ENCODE data around the gene ZSCAN25.
"Not testable (repeated sequence)": the region's sequence is repeated elsewhere in the genome, so short reads cannot be mapped to it uniquely, and the experiment has no call there.

The ZSCAN25 gene

DNA sequence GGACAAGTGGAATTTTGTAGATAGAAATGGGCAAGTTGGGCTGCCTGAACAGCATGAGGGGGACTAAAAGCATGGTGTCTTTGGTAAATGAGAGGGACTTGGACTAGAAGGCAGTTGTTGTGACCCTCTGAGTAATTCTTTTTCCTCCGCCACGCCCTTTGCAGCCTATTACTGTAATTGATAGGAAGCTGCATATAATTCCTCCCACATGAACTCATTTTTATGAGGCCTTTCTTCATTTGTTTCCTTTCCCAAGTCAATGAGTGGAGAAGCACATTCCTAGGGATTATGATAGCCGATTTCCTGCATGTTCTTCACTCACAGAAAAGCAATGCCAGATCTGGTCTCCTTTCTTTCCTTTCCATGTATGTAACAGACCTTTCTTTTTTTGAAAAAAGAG is 27.7 kb downstream of the ZSCAN25 start:
- no peak for DNase-seq (ENCODE audit: low read depth in 2 of 2, low spot score in 1 of 2)

DNA sequence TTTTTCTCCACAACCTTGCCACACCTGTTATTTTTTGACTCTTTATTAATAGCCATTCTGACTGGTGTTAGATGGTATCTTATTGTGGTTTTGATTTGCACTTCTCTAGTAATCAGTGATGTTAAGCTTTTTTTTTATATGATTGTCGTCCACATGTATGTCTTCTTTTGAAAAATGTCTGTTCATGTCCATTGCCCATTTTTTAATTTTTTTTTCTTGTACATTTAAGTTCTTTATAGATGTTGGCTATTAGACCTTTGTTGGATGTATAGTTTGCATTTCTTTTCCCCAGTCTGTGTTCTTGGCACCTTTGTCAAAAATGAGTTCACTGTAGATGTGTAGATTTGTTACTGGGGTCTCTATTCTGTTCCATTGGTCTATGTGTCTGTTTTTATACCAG is 28.8 kb downstream of the ZSCAN25 start:
- no peak for DNase-seq (ENCODE audit: low read depth in 2 of 2, low spot score in 1 of 2)

DNA sequence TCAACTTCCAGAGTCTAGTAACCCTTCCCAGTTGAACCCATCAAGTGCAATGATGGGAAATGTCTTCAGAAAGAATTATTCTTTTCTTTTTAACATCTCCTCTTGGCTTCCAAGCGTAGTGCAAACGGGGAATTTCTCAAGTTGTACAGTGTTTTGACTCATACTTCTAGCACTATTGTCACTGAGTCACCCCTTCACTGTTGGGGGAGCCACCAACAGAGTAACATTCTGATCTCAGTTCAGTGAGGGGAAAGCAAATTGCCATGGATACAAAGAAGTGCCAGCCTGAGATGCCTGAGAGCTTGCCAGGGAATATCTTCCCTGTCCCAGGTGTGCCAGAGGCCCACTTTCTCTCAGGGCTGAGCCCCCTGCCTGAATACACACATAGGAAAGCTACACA is 32.1 kb downstream of the ZSCAN25 start:
- DNase-seq (ENCODE audit: low read depth in 2 of 2, low spot score in 1 of 2): no peak

DNA sequence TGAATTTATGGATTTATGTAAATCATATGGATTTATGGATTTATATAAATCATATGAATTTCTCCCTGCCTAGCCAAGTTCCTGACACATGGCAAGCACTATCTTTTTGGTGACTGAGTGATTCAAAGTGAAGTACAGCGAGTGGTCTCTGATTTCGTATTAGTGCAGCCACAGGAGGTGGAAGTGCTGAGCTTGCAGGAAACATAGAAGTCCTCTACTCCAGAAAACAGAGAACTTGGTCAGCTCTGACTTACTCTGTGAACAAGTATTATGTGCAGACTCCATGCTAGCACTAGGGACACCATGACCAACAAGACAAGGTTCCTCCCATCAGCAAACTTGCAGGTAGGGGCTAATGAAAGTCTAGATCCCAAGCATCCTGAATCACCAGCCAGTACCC is 34.5 kb downstream of the ZSCAN25 start:
- no peak for DNase-seq (ENCODE audit: low read depth in 2 of 2, low spot score in 1 of 2)

DNA sequence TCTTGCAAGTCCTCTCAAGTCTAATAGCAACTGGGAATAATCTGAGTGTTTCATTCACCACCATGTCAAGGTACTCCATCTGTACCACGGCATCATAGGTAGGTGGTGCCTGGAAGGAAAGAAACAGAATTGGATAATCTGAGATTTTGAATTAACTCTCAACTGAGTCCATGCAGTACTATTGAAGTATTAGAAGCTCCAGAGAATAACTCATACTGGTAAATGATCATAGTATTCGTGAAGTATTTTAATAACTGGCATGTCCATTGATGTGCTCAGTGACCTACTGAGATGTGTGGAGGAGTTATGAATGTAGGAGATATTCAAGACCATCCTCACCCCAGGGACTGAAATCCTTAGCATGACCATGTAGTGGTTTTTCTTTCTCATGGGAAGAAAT is 35.9 kb downstream of the ZSCAN25 start:
- no peak for DNase-seq (ENCODE audit: low read depth in 2 of 2, low spot score in 1 of 2)

DNA sequence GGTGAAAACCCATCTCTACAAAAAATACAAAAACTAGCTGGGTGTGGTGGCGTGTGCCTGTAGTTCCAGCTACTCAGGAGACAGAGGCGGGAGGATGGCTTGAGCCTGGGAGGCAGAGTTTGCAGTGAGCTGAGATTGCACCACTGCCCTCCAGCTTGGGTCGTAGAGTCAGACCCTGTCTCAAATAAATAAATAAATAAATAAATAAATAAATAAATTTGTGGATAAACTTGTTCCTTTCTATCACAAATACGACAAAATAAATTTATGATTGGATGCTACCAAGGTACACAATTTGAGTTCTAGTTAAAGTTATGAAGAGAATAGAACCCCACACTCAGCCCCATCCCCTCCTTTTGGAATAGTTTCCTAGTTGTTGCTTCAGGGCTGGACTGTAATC is 36.5 kb downstream of the ZSCAN25 start:
- DNase-seq (ENCODE audit: low read depth in 2 of 2, low spot score in 1 of 2): not testable (repeated sequence)

DNA sequence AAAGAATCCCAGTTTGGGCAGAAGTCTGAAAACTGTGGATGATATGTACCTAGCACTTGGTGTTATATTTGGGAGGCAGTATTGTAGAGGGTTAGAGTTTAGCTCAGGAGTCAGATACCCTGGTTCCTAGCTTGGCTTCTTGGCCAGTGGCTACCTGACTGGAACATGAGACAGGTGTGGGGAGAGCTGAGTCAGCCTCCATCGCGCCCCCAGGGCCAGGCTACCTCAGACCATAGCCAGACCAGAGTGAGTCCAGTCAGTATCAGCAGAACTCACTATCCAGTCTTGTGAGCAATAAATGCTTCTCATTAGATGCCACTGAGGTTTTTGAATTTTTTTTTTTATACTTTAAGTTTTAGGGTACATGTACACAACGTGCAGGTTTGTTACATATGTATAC is 37.0 kb downstream of the ZSCAN25 start:
- no peak for DNase-seq (ENCODE audit: low read depth in 2 of 2, low spot score in 1 of 2)

DNA sequence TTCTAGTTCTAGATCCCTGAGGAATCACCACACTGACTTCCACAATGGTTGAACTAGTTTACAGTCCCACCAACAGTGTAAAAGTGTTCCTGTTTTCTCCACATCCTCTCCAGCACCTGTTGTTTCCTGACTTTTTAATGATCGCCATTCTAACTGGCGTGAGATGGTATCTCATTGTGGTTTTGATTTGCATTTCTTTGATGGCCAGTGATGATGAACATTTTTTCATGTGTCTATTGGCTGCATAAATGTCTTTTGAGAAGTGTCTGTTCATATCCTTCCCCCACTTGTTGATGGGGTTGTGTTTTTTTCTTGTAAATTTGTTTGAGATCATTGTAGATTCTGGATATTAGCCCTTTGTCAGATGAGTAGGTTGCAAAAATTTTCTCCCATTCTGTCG is 37.9 kb downstream of the ZSCAN25 start:
- not testable (repeated sequence) for DNase-seq (ENCODE audit: low read depth in 2 of 2, low spot score in 1 of 2)

DNA sequence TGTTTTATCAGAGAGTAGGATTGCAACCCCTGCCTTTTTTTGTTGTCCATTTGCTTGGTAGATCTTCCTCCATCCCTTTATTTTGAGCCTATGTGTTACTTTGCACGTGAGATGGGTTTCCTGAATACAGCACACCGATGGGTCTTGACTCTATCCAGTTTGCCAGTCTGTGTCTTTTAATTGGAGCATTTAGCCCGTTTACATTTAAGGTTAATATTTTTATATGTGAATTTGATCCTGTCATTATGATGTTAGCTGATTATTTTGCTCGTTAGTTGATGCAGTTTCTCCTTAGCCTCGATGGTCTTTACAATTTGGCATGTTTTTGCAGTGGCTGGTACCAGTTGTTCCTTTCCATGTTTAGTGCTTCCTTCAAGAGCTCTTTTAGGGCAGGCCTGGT is 41.1 kb downstream of the ZSCAN25 start:
- DNase-seq (ENCODE audit: low read depth in 2 of 2, low spot score in 1 of 2): not testable (repeated sequence)

DNA sequence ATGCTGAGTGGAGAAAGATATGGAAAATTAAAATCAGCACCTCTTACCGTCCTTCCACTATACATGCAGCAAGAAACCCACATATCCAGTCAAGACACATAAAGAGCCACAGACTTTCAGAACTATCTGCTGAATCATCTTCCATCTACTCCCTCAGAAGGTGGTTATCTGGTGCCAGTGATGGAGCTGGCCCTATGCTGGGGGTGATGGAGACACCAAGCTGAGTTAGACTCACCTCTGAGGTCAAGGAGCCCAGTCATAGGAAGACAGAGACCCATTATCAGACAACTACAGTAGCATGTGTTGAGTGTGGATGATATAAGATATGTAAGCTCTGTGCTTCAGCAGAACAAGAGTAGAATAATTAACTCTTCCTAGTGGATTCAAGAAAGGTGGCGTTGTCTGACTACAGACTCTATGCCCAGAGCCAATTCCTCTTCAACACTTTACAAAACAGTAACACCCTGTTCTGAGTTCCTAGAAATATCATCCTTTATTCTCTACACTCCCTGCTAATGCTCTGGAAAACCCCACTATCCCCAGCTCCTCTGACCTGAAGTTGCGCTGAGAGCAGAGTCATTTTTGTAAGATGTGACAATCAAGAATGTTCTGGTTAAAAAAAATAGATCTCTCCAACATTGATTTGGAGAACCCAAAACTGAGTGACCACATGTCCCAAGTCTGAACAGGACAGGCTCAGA is 48.7 kb downstream of the ZSCAN25 start:
- DNase-seq (ENCODE audit: low read depth in 2 of 2, low spot score in 1 of 2): no peak

DNA sequence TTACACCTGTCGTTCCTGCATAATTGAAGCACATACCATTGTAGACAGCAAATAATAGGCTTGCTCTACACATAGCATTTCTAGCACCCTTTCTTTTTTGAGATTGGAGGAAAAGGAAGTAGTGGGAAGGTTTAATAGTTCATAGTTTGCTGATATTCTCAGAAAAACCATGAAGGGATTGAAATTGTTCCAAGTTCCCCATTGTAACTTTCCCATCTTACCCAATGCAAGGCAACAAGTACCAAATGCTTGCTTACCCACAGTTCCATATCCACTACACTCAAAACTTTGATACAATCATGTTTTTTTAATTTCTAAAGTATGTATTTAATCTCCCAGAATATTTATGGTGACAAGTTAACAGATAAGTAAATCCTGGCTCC is 49.3 kb downstream of the ZSCAN25 start:
- no peak for DNase-seq (ENCODE audit: low read depth in 2 of 2, low spot score in 1 of 2)

DNA sequence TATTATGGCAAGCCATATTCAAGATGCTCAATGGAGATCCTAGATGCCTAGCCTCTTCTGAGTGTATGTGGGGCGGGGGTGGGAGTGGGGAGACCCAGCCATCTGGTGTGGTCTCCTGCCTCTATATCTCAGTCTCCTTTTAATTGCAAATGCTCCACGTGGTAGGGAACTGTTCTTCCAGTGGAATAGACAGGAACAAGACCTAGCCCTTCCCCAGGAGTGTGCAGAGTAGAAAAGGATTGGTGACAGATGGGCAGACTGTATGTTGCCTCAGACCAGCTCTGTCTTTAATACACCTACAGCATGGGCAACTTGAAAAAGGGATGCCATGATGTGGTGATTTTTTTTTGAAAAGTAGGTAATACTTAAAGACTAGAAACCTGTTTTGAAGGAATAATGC is 50.4 kb downstream of the ZSCAN25 start:
- no peak for DNase-seq (ENCODE audit: low read depth in 2 of 2, low spot score in 1 of 2)

DNA sequence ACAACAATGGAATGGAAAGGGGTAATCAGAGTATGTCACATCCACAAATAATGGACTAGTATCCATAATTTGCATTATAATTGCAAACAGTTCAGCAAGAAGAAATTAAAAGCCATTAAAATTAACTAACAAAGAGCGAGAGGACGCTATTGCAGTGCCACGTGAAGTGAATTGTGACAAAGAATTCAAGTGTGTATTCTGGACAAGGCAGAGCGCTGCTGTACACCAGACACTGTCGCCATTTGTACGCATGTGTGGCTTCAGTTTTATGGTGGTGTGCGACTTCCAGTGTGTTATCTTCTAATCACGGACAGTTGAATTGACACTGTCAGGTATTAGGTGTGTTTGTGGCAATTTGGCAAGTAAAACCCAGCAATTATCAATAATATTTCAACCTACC is 51.8 kb downstream of the ZSCAN25 start:
- no peak for DNase-seq (ENCODE audit: low read depth in 2 of 2, low spot score in 1 of 2)

DNA sequence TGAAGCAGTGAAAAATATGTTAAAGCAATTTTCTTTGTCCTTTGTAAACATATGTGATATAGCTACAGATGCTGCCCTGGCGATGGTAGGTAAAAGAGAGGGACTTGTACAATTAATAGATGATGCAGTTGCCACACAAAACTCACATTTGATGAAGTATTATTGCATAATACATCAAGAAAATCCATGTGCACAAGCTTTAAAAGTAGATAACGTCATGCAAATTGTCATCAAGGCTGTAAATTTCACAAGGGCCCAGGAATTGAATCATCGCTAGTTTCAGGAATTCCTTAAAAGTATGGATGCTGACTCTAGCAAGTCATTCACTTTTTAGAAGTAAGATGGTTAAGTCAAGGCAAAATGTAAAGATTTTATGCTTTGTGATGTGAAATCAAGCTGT is 53.0 kb downstream of the ZSCAN25 start:
- DNase-seq (ENCODE audit: low read depth in 2 of 2, low spot score in 1 of 2): no peak

DNA sequence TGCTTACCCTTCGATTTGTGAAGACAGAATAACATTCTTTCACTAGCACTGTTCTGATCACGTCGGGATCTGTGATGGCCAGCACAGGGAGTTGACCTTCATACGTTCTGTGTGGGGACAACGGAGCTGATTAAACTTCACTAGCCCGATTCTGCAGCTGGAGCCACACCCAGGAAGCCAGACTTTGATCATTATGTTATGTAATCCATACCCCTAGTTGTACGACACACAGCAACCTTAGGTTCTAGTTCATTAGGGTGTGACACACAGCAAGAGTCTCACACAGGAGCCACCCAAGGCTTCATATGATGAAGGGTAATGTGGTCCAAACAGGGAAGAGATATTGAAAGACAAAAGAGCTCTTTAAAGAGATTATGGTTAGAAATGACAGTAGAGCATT is 55.8 kb downstream of the ZSCAN25 start:
- DNase-seq (ENCODE audit: low read depth in 2 of 2, low spot score in 1 of 2): no peak

DNA sequence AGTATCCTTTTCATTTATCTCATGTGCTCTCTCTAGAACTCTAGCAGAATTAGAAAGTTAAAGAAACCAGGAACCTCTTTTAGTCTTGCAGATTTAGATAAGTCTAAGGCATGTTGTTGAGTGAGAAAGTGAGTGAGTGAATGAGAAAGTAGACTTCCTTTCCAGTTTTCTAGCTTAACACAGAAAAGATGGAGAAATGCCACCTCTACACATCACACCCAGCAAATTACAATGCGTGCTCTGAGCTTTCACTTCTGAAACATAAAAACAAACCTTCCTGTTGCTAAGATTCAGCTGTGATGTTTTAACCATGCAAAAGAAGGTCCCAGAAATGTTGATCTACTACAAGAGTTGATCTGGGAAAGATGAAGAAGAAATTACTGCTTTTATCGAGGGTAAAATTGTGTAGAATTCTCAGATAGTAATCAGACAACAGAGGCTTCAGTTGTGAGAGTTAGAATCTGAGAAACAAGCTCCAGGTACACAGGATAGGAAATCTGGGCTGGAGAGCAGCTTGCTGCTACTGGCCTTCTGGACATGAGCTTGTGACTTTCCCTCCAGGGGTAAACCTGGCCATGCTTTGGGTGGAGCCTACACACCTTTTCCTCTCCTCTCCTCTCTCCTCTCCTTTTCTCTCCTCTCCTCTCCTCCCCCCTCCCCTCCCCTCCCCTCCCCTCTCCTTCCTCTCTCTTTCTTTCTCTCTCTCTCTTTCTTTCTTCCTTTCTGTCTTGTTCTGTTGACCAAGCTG is 58.4 kb downstream of the ZSCAN25 start:
- DNase-seq (ENCODE audit: low read depth in 2 of 2, low spot score in 1 of 2): no peak

DNA sequence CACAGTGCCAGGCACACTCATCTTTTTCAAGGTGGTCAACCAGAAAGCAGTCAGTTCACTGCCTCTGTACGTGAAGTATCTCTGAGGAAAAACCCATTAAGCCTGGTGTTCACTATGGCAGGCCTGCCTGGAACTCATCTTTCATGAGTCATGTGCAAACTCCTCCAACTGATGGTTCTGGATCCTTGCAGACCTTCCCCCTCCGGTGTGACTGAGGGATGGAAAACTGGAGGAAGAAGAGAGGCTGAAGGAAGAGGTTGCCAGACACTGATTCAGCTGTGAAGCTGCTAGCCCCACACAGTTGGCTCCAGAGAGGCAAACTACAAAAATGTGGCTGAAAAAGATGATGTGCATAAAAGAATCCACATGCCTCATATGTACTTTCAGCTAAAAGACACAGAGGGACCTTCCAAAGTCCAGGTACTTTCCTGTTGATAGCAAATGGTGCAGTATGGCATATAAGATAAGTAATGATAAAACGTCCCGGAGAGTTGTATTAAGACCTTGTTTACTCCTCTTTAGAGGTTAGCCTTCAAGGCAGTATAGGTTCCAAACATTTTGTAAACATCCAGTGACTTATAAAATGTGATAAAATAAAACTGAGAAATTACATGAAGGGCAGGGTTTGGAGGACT is 60.4 kb downstream of the ZSCAN25 start:
- DNase-seq (ENCODE audit: low read depth in 2 of 2, low spot score in 1 of 2): no peak

DNA sequence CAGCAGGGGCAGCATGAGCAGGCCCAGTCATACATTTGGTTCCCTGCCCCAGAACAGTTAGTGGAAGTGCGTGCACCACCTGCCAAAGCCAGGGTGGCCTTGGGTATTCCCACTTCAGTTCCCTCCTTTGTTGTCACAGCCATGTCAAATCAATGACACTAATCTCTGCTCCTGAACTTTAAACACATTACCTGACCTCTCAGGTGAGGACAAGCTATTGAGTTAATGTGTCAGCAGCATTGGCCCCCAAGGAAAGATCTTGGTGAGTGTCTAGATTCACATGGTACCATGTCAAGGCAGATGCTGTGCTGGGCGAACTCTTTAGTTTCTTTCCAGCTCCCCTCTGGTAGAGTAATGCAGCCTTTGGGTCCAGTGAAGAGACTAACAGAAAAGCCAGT is 60.9 kb downstream of the ZSCAN25 start:
- DNase-seq (ENCODE audit: low read depth in 2 of 2, low spot score in 1 of 2): no peak

DNA sequence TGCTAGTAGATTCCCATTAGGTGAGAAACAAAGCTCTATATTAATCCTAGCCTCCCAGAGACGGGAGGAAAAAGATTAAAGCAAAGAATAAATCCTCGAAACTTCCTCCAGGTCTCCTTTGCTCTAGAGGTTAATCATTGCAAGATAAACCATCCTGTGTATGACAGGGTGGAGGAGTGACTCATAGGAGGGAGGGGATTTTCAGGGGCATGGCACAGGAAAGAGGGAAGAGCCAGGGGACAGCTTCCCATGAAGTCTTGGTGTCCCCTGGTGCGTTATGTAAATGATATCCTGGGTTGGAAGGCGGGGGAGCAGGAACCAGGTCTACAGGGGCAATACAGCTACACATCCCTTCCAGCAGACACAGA is 62.3 kb downstream of the ZSCAN25 start:
- DNase-seq (ENCODE audit: low read depth in 2 of 2, low spot score in 1 of 2): no peak

DNA sequence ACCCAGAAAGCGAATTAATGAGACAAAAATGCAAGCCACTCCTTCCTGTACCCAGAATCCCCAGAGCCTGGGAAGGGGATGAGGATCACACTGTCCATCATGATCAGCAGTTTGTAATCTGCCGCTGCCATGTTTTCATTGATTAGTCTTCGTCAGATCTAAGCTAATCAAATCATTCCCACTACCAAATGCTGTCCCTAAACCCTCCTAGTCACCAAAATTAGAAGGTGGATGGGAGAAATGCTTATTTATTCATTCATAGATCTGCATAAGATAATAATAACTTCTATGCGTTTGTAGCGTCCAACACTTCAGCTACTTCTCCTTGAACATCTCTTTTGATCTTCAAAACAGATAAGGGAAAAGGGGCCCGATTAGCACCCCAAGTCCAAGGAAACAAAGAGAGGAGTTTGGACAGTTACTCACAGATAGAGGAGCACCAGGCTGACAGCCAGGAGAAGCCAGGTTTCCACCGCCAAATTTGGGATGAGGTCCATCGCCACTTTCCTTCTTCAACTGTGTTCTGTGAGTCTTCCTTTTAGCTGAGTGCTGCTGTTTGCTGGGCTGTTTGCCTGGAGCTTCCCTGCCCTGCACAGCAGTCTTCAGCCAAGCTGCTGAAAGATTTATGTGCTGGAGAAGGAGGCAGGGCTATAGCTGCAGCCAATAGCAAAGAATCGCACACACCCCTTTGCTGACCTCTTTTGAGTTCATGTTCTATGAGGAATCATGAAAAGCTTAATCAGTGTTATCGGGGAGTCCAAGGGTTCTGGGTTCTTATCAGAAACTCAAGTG is 62.9 kb downstream of the ZSCAN25 start, which contains the start of gene CYP3A5:
Gene CYP3A5, minus strand, starts transcription at position 597 of the 792 bp plus-strand sequence. Its CDS starts 100 bp downstream, at position 497.
- DNase-seq (ENCODE audit: low read depth in 2 of 2, low spot score in 1 of 2): no peak

Measured in stimulated activated CD8-positive, alpha-beta memory T cell treated with anti-CD3 and anti-CD28 coated beads, Interleukin-4, amount 100 ng/mL, for 4 hours (primary cell).